ENCODE measurements around the gene BMX.

DNA sequence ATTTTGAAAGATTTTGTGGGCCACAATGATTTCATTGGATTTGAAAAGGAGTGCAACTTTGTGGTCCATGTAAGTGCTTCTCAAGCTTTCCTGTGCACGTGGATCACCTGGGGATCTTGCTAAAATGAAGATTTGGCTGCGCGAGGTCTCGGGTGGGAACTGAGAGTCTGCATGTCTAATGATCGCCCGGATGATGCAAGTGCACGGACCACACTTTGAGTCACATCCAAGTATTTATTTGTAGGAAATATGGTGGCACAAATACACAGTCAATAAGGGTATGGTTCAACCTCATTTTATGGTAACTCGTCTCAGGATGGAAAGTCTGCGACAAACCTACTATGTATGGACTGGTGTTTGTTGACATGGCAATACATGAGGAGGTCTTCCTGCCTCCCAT lies 899 bp downstream of the BMX start:
- TF ChIP-seq, protein P1, sequence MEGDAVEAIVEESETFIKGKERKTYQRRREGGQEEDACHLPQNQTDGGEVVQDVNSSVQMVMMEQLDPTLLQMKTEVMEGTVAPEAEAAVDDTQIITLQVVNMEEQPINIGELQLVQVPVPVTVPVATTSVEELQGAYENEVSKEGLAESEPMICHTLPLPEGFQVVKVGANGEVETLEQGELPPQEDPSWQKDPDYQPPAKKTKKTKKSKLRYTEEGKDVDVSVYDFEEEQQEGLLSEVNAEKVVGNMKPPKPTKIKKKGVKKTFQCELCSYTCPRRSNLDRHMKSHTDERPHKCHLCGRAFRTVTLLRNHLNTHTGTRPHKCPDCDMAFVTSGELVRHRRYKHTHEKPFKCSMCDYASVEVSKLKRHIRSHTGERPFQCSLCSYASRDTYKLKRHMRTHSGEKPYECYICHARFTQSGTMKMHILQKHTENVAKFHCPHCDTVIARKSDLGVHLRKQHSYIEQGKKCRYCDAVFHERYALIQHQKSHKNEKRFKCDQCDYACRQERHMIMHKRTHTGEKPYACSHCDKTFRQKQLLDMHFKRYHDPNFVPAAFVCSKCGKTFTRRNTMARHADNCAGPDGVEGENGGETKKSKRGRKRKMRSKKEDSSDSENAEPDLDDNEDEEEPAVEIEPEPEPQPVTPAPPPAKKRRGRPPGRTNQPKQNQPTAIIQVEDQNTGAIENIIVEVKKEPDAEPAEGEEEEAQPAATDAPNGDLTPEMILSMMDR (IDR thresholded peaks at IDR 0.05): no peak
- TF ChIP-seq EZH2 (IDR thresholded peaks at IDR 0.05; ENCODE audit: borderline replicate concordance, insufficient read depth, low read depth, low read length, poor library complexity, severe bottlenecking): no peak

Data from B cell (primary cell).